H1 (cell line): ENCODE results near the gene ETS1. TPM values are rescaled to one million over a fixed set of nuclear protein-coding genes. Genes with fewer than 3 reads are reported as not detected.

Experiments used
- CTCF ChIA-PET: fragments of 300-600 bp; sonication (Branson Sonifier 250); formaldehyde crosslinking; loops from one replicate; lab custom pipeline; 2021; ENCODE audit not compliant: partially characterized antibody; lab: Charles Lee
- POLR2A ChIA-PET: fragments of 300-600 bp; sonication (Branson Sonifier 250); formaldehyde crosslinking; loops from one replicate; lab custom pipeline; 2021; ENCODE audit warnings: inconsistent platforms; ENCODE audit not compliant: partially characterized antibody; lab: Charles Lee
- DNase-seq, 2 experiments: peaks; one replicate each; pipeline versions ENCODE4 v3.0.0 to v3.0.0-alpha.2; 2010 to 2022; ENCODE audit warnings: low spot score in 2 of 2, low read depth in 1 of 2, mixed read lengths in 1 of 2
- FAIRE-seq: peaks from 2 replicates; lab custom pipeline; 2011; peaks lifted over from hg19 to GRCh38; lab: Jason Lieb, UNC
- H2AFZ ChIP-seq: 2 replicates; pipeline ENCODE4 v1.8.1; 2012; ENCODE audit warnings: low read length, inconsistent platforms
- H2AK5ac ChIP-seq: 2 replicates; pipeline ENCODE4 v1.6.1; 2013; ENCODE audit warnings: low read depth, low read length
- H2BK120ac ChIP-seq: replicated peaks from 2 replicates; pipeline ENCODE3; 2013; ENCODE audit warnings: low read depth, low read length, inconsistent platforms
- H2BK12ac ChIP-seq: 2 replicates; pipeline ENCODE4 v1.6.1; 2013; ENCODE audit warnings: low read depth, low read length
- H2BK15ac ChIP-seq: 2 replicates; pipeline ENCODE4 v1.6.1; 2013; ENCODE audit warnings: low read length
- H2BK20ac ChIP-seq: 2 replicates; pipeline ENCODE4 v1.6.1; 2013; ENCODE audit warnings: low read length
- H2BK5ac ChIP-seq: 2 replicates; pipeline ENCODE4 v1.6.1; 2013; ENCODE audit warnings: low read depth, low read length
- H3K14ac ChIP-seq: 2 replicates; pipeline ENCODE4 v1.6.1; 2013; ENCODE audit warnings: inconsistent platforms; ENCODE audit not compliant: insufficient read length
- H3K18ac ChIP-seq: 2 replicates; pipeline ENCODE4 v1.6.1; 2013; ENCODE audit warnings: low read length; ENCODE audit errors: extremely low read depth
- H3K23ac ChIP-seq: 2 replicates; pipeline ENCODE4 v1.6.1; 2013; ENCODE audit warnings: inconsistent platforms; ENCODE audit not compliant: insufficient read length
- H3K23me2 ChIP-seq: 2 replicates; pipeline ENCODE4 v1.6.1; 2013; ENCODE audit warnings: low read depth, low read length
- H3K27ac ChIP-seq: 2 replicates; pipeline ENCODE4 v1.6.1; 2011; ENCODE audit warnings: low read depth, low read length, inconsistent platforms
- H3K27me3 ChIP-seq, 4 experiments: replicated peaks in 1 of 4; 1 replicate in 1 of 4; 2 replicates in 3 of 4; pipeline versions ENCODE4 v1.6.1 to v1.8.1; 2011 to 2013; ENCODE audit warnings: low read length in 3 of 4, mild to moderate bottlenecking in 3 of 4, inconsistent platforms in 2 of 4, mixed read lengths in 2 of 4, moderate library complexity in 1 of 4; ENCODE audit not compliant: control insufficient read depth in 3 of 4, insufficient read depth in 3 of 4; ENCODE audit errors: extremely low read depth in 1 of 4
- H3K36me3 ChIP-seq, 4 experiments: 2 replicates each; pipeline versions ENCODE4 v1.6.1 to v1.8.1; 2011 to 2013; ENCODE audit warnings: mild to moderate bottlenecking in 4 of 4, low read length in 3 of 4, moderate library complexity in 2 of 4, control low read depth in 1 of 4, inconsistent platforms in 1 of 4; ENCODE audit not compliant: insufficient read depth in 4 of 4, control insufficient read depth in 2 of 4
- H3K4ac ChIP-seq: replicated peaks from 2 replicates; pipeline ENCODE3; 2013; ENCODE audit warnings: low read length, low read depth, mixed read lengths, inconsistent platforms; ENCODE audit not compliant: insufficient read length
- H3K4me1 ChIP-seq, 4 experiments: replicated peaks in 1 of 4; 1 replicate in 1 of 4; 2 replicates in 3 of 4; pipeline versions ENCODE4 v1.6.1 to v1.8.1; 2011 to 2013; ENCODE audit warnings: low read length in 3 of 4, inconsistent platforms in 2 of 4, mixed read lengths in 1 of 4; ENCODE audit not compliant: insufficient read depth in 4 of 4, control insufficient read depth in 3 of 4
- H3K4me2 ChIP-seq, 2 experiments: 2 replicates each; pipeline versions ENCODE4 v1.6.1 to v1.8.1; 2011 to 2013; ENCODE audit warnings: low read depth in 2 of 2, low read length in 2 of 2, control low read depth in 1 of 2, inconsistent platforms in 1 of 2, mild to moderate bottlenecking in 1 of 2; ENCODE audit not compliant: insufficient read depth in 1 of 2
- H3K4me3 ChIP-seq, 4 experiments: fragments of 200-600, 300-600 bp in 1 of 4; sonication (generic), shearing (Covaris generic), sonication (Bioruptor Twin) in 1 of 4; 2 replicates each; pipeline versions ENCODE4 v1.5.1 to v1.8.1; 2011 to 2016; ENCODE audit warnings: low read length in 4 of 4, low read depth in 3 of 4, control low read depth in 2 of 4, inconsistent platforms in 2 of 4, mild to moderate bottlenecking in 2 of 4, mixed read lengths in 1 of 4, moderate library complexity in 1 of 4; ENCODE audit not compliant: insufficient read depth in 2 of 4; ENCODE audit errors: extremely low read depth in 1 of 4
- H3K56ac ChIP-seq: replicated peaks from 2 replicates; pipeline ENCODE3; 2013; ENCODE audit warnings: low read depth, mild to moderate bottlenecking, mixed read lengths, low read length, inconsistent platforms; ENCODE audit not compliant: insufficient read length
- H3K79me1 ChIP-seq: 2 replicates; pipeline ENCODE4 v1.6.1; 2013; ENCODE audit warnings: low read depth, low read length, control low read depth
- H3K79me2 ChIP-seq, 2 experiments: 2 replicates each; pipeline versions ENCODE4 v1.6.1 to v1.8.1; 2012 to 2013; ENCODE audit warnings: low read length in 2 of 2, mild to moderate bottlenecking in 2 of 2, inconsistent platforms in 1 of 2; ENCODE audit not compliant: insufficient read depth in 2 of 2, control insufficient read depth in 1 of 2
- H3K9ac ChIP-seq, 4 experiments: replicated peaks in 1 of 4; 1 replicate in 1 of 4; 2 replicates in 3 of 4; pipeline versions ENCODE4 v1.6.1 to v1.8.1; 2011 to 2013; ENCODE audit warnings: low read depth in 3 of 4, low read length in 3 of 4, control low read depth in 2 of 4, mild to moderate bottlenecking in 2 of 4, moderate library complexity in 2 of 4, inconsistent platforms in 1 of 4; ENCODE audit errors: extremely low read depth in 1 of 4
- H3K9me3 ChIP-seq, 2 experiments: 2 replicates each; pipeline versions ENCODE4 v1.6.1 to v1.8.1; 2012 to 2013; ENCODE audit warnings: mild to moderate bottlenecking in 2 of 2, moderate library complexity in 2 of 2, control low read depth in 1 of 2, inconsistent platforms in 1 of 2, low read depth in 1 of 2, low read length in 1 of 2, mixed read lengths in 1 of 2; ENCODE audit not compliant: insufficient read depth in 2 of 2
- H4K20me1 ChIP-seq, 2 experiments: replicated peaks in 1 of 2; 2 replicates each; pipeline versions ENCODE3 to v1.8.1; 2011 to 2013; ENCODE audit warnings: inconsistent platforms in 2 of 2, low read length in 2 of 2, mild to moderate bottlenecking in 1 of 2; ENCODE audit not compliant: insufficient read depth in 2 of 2, control insufficient read depth in 1 of 2
- H4K5ac ChIP-seq: 2 replicates; pipeline ENCODE4 v1.6.1; 2013; ENCODE audit warnings: low read length, low read depth, mixed read lengths, inconsistent platforms; ENCODE audit not compliant: insufficient read length
- H4K8ac ChIP-seq: 2 replicates; pipeline ENCODE4 v1.8.0; 2013; ENCODE audit warnings: mild to moderate bottlenecking, moderate library complexity, low read length, inconsistent platforms; ENCODE audit not compliant: insufficient read depth; ENCODE audit errors: extremely low read depth
- H4K91ac ChIP-seq: replicated peaks from 2 replicates; pipeline ENCODE3; 2013; ENCODE audit warnings: low read length, mixed read lengths, inconsistent platforms; ENCODE audit not compliant: insufficient read length
- EGR1 ChIP-seq: IDR thresholded peaks from 2 replicates; pipeline ENCODE4 v1.6.1; 2011; ENCODE audit warnings: low read depth, low read length, borderline replicate concordance
- FOSL1 ChIP-seq: IDR thresholded peaks from 2 replicates; pipeline ENCODE4 v1.6.1; 2011; ENCODE audit warnings: mild to moderate bottlenecking, low read depth, low read length, moderate library complexity; ENCODE audit not compliant: insufficient read depth
- GABPA ChIP-seq: IDR thresholded peaks from 2 replicates; pipeline ENCODE4 v1.6.1; 2011; ENCODE audit warnings: mild to moderate bottlenecking, low read length, moderate library complexity, borderline replicate concordance; ENCODE audit not compliant: insufficient read depth
- HDAC6 ChIP-seq: IDR thresholded peaks from one replicate; pipeline ENCODE4 v1.7.1; 2012; ENCODE audit warnings: low read depth, mild to moderate bottlenecking, inconsistent platforms, low read length, moderate library complexity
- MAFK ChIP-seq: IDR thresholded peaks from 2 replicates; pipeline ENCODE4 v1.6.1; 2012; ENCODE audit warnings: low read depth, mild to moderate bottlenecking, improper control_type of control experiment, low read length
- NANOG ChIP-seq: IDR thresholded peaks from 2 replicates; pipeline ENCODE4 v1.6.1; 2011; ENCODE audit warnings: low read length, low read depth, mild to moderate bottlenecking, inconsistent platforms; ENCODE audit not compliant: insufficient read depth, poor library complexity, severe bottlenecking
- PHF8 ChIP-seq: fragments of 200-600 bp; sonication (generic); conservative IDR thresholded peaks from 2 replicates; pipeline ENCODE4 v1.7.1; 2012; ENCODE audit warnings: low read depth, mild to moderate bottlenecking, inconsistent platforms, low read length, moderate library complexity
- RNF2 ChIP-seq: fragments of 200-900, 300-1000 bp; sonication (generic); IDR thresholded peaks from 2 replicates; pipeline ENCODE4 v1.7.1; 2016; ENCODE audit warnings: borderline replicate concordance, low read depth, mild to moderate bottlenecking, antibody characterized with exemption, low read length; ENCODE audit not compliant: poor library complexity, severe bottlenecking; ENCODE audit errors: missing control alignments
- TAF1 ChIP-seq: IDR thresholded peaks from 2 replicates; pipeline ENCODE4 v1.6.1; 2011; ENCODE audit warnings: mild to moderate bottlenecking, low read depth, low read length
- TCF12 ChIP-seq: IDR thresholded peaks from 2 replicates; pipeline ENCODE4 v1.6.1; 2011; ENCODE audit warnings: low read depth, mild to moderate bottlenecking, low read length
- ZNF274 ChIP-seq: IDR thresholded peaks from 2 replicates; pipeline ENCODE4 v1.7.0; 2012; ENCODE audit warnings: low read length, borderline replicate concordance; ENCODE audit errors: extremely low read depth
- WGBS, 2 experiments: shearing (Covaris generic) in 1 of 2; methylation state at CpG; one replicate each; pipeline versions ENCODE4 v1.1.6 to v1.1.7; 2013 to 2015; ENCODE audit warnings: low lambda C conversion rate in 2 of 2, mixed read lengths in 2 of 2, inconsistent platforms in 1 of 2, low coverage in 1 of 2, missing lambda C conversion rate in 1 of 2; ENCODE audit not compliant: insufficient replicate concordance in 2 of 2, insufficient coverage in 1 of 2, insufficient read length in 1 of 2; ENCODE audit errors: extremely low coverage in 1 of 2, missing lambda C conversion rate in 1 of 2; 5-methylcytosine and 5-hydroxymethylcytosine counted together
- polyA plus RNA-seq, 7 experiments: library from polyadenylated mRNA; depleted of rRNA in 3 of 7; stranded (reverse) in 5 of 7; unstranded in 2 of 7; fragments of >200 nt in 5 of 7; fragments of 200-250 nt in 2 of 7; gene quantifications; 1 replicate in 5 of 7; 2 replicates in 1 of 7; 4 replicates in 1 of 7; pipeline versions ENCODE4 v1.2.1 to v1.2.3, GENCODE V29; 2011 to 2013; ENCODE audit warnings: missing spikeins in 2 of 7, mixed read lengths in 2 of 7
- total RNA-seq: library from RNA; stranded (reverse); fragmentation: NEBNext Ultra II Directional; extraction: Animal tissue kit (Norgen Biotek cat#: 25700); gene quantifications from 2 replicates; pipeline ENCODE4 v1.2.1, GENCODE V29; 2021

The ETS1 gene
- total and polyA plus RNA-seq, 2 of the 8 experiments (the other 6 are each of a cell fraction or from before 2014, with no cell fraction given) = 10.0 to 35.3 TPM

DNA sequence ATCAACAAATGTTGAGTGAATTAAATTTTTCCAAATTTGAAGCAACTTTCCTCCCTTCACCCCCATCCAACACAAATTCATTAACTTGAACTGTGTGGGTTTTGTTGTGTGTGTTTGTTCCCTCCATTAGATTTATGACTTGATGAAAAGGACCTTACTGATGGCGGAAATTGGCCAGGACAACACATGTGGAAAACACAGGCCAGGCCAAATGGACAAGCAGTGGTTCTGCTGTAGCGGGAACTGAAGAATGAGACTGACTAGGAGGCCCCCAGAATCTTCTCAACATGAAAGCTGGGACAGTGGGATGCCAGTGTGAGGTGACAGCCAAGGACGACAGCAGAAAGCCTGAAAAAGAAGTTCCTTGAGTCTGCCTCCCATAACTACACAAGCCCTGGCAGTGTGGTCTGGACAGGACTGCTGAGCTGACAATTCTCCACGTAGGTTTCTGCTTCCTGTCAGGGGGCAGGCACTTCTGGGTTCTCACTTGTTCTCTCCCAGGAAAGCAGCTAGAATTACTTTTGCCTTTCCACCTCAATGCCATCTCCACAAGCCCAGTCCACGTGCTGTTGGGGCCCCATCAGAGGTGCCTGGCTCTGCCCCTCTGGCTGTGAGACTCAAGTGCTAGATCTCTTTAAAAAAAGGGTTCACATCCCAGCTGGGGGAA lies 94.3 kb downstream of the ETS1 start:
- no peak overlapping the region for H3K18ac ChIP-seq
- 82% methylated on average over 5 of the region's 5 CpGs; no CpG with 5 or more reads in 1 of the 2 experiments for WGBS, 2 experiments
- TF ChIP-seq HDAC6 (no peak), GABPA (no peak), TCF12 (no peak), PHF8 (no peak), MAFK (no peak), ZNF274 (no peak), NANOG (no peak), EGR1 (no peak), RNF2 (no peak), TAF1 (no peak), FOSL1 (no peak)

More for the DNA sequence above, 94.3 kb downstream of the ETS1 start:
- H4K91ac ChIP-seq = no peak overlapping the region
- H3K79me2 ChIP-seq = no peaks in the 10 kb centered on the region
- H3K14ac ChIP-seq = no peak overlapping the region
- no peak overlapping the region for H3K56ac ChIP-seq
- FAIRE-seq (no peak), DNase-seq (no peak)
- H3K36me3 ChIP-seq = peaks cover 0 to 3% (median 0%) of the 10 kb centered on the region in 4 experiments; a peak in 1 of 8 replicates
- H3K79me1 ChIP-seq = no peaks in the 10 kb centered on the region
- no peaks in the 10 kb centered on the region for H3K23me2 ChIP-seq
- H2AFZ ChIP-seq = no peak overlapping the region
- H2BK12ac ChIP-seq = no peak overlapping the region
- no peaks in the 10 kb centered on the region for H4K20me1 ChIP-seq
- no peaks in the 10 kb centered on the region for H3K27me3 ChIP-seq
- no peak overlapping the region for H3K23ac ChIP-seq
- H3K4me2 ChIP-seq = no peak overlapping the region
- no peak overlapping the region; the same call in none of the 2 replicates for H4K8ac ChIP-seq
- no peak overlapping the region for H3K4ac ChIP-seq
- H3K4me3 ChIP-seq = no peak overlapping the region
- H2AK5ac ChIP-seq = no peak overlapping the region
- no peak overlapping the region for H4K5ac ChIP-seq
- H2BK20ac ChIP-seq = no peak overlapping the region
- ChIA-PET POLR2A (no interaction called here), CTCF (interaction anchor here (0.5 to 1.8 kb wide), 5 partner anchors 9 to 209 kb away, joined by 3 to 5 read pairs (median 3); no protein-coding TSS in a partner anchor)
- H2BK120ac ChIP-seq = no peak overlapping the region
- no peak overlapping the region for H2BK15ac ChIP-seq
- peaks cover 0 to 12% (median 4%) of the 10 kb centered on the region in 4 experiments; a peak in 3 of 7 replicates for H3K4me1 ChIP-seq
- H2BK5ac ChIP-seq = no peak overlapping the region
- no peak overlapping the region for H3K9ac ChIP-seq
- H3K9me3 ChIP-seq = no peaks in the 10 kb centered on the region
- H3K27ac ChIP-seq = no peak overlapping the region
